Measurements from ENCODE around the gene LRIT2. TPM values are rescaled to one million over a fixed set of nuclear protein-coding genes. Genes with fewer than 3 reads are reported as not detected.
A peak's percentile ranks its signal among the peaks of the same experiment; 100 is the strongest.

The LRIT2 gene
- total RNA-seq, 1 experiment from 2014 or later: not detected

GRCh38 chr10:84269162-84269561 is 43.8 kb upstream of the LRIT2 start:
- Mint-ChIP-seq H3K27me3 (ENCODE audit: low read depth) (peaks cover 10% of the 10 kb centered on the region), H3K4me1 (peaks cover 15% of the 10 kb centered on the region), H3K27ac (no peak overlapping the region), H3K36me3 (no peaks in the 10 kb centered on the region), H3K9me3 (no peaks in the 10 kb centered on the region), H3K4me3 (no peak overlapping the region)
- DNase-seq (ENCODE audit: low spot score) (no peak), ATAC-seq (no peak)
- CTCF ChIA-PET: interaction anchor here (1.2 to 7.0 kb wide), 2 partner anchors 32 to 268 kb away, joined by 3 to 261 read pairs; no protein-coding TSS in a partner anchor
- POLR2A ChIA-PET: no interaction called here
- TF ChIP-seq JAZF1 (CRISPR knock-in tag; IDR thresholded peaks at IDR 0.05) (no peak), NR1H2 (CRISPR knock-in tag; IDR thresholded peaks at IDR 0.05) (no peak), NFE2L1 (CRISPR knock-in tag; IDR thresholded peaks at IDR 0.05) (no peak), ZNF671 (CRISPR knock-in tag; IDR thresholded peaks at IDR 0.05) (no peak), NFATC4 (CRISPR knock-in tag; IDR thresholded peaks at IDR 0.05) (no peak), ZNF396 (CRISPR knock-in tag; IDR thresholded peaks at IDR 0.05; ENCODE audit: borderline replicate concordance) (no peak), CREM (CRISPR knock-in tag; IDR thresholded peaks at IDR 0.05) (no peak), ZNF232 (CRISPR knock-in tag; IDR thresholded peaks at IDR 0.05) (no peak), RELA (CRISPR knock-in tag; IDR thresholded peaks at IDR 0.05; ENCODE audit: borderline replicate concordance) (no peak), NFYB (CRISPR knock-in tag; conservative IDR thresholded peaks at IDR 0.05; ENCODE audit: low read depth) (no peak), KAT7 (CRISPR knock-in tag; IDR thresholded peaks at IDR 0.05; ENCODE audit: borderline replicate concordance) (no peak), SP1 (CRISPR knock-in tag; conservative IDR thresholded peaks at IDR 0.05) (no peak), MAX (CRISPR knock-in tag; IDR thresholded peaks at IDR 0.05) (no peak), ZNF317 (CRISPR knock-in tag; IDR thresholded peaks at IDR 0.05; ENCODE audit: borderline replicate concordance, low read depth) (no peak)

DNA sequence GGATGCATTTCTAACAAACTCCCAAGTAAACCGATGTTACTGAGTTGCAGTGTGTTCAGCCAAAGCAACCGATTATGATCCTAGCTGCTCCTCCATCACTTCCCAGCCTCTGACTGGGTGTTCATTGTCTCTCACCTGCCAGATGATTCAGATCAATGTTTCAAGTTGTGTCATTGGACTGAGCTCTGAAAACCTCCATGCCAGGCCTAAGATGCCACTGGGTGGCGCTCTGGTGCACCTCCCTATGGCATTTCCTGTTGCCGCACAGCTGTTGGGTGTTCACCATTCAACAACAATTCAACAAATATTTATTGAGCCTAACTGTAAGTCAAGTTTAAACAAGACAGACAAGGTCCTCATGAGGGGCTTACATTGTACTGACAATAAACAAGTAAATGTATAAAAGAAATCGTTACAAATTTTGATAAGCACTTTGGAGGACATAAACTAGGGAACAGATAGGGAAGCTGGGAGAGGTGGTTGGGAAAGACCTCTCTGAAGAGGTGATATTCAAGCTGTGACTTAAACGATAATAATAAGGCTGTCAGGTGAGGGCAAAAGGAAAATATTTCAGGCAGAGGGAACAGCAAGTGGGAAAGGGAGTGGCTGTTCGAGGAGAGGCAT is 42.3 kb upstream of the LRIT2 start:
- Mint-ChIP-seq H3K9me3 (no peaks in the 10 kb centered on the region), H3K4me3 (no peak overlapping the region), H3K4me1 (peaks cover 15% of the 10 kb centered on the region), H3K27me3 (ENCODE audit: low read depth) (peaks cover 10% of the 10 kb centered on the region), H3K27ac (no peak overlapping the region), H3K36me3 (no peaks in the 10 kb centered on the region)
- peak; percentile 86 for DNase-seq (ENCODE audit: low spot score)
- ChIA-PET POLR2A (interaction anchor here (0.6 to 1.2 kb wide), 3 partner anchors 61 to 464 kb away, joined by 3 to 4 read pairs (median 4); partner anchors contain the start of gene CCSER2), CTCF (interaction anchor here (0.6 to 7.0 kb wide), 51 partner anchors 9 to 398 kb away, joined by 3 to 261 read pairs (median 5); partner anchors contain the start of gene CCSER2)
- TF ChIP-seq MAX (CRISPR knock-in tag; IDR thresholded peaks at IDR 0.05) (no peak), TEAD1 (CRISPR knock-in tag; IDR thresholded peaks at IDR 0.05) (no peak), ESRRA (CRISPR knock-in tag; IDR thresholded peaks at IDR 0.05; ENCODE audit: borderline replicate concordance) (no peak), FOXP1 (CRISPR knock-in tag; IDR thresholded peaks at IDR 0.05; ENCODE audit: borderline replicate concordance) (no peak), ATF2 (CRISPR knock-in tag; IDR thresholded peaks at IDR 0.05; ENCODE audit: borderline replicate concordance, low read depth) (no peak), OVOL2 (CRISPR knock-in tag; IDR thresholded peaks at IDR 0.05; ENCODE audit: borderline replicate concordance) (no peak), NFATC4 (CRISPR knock-in tag; IDR thresholded peaks at IDR 0.05) (no peak)
- TF ChIP-seq, protein P1, sequence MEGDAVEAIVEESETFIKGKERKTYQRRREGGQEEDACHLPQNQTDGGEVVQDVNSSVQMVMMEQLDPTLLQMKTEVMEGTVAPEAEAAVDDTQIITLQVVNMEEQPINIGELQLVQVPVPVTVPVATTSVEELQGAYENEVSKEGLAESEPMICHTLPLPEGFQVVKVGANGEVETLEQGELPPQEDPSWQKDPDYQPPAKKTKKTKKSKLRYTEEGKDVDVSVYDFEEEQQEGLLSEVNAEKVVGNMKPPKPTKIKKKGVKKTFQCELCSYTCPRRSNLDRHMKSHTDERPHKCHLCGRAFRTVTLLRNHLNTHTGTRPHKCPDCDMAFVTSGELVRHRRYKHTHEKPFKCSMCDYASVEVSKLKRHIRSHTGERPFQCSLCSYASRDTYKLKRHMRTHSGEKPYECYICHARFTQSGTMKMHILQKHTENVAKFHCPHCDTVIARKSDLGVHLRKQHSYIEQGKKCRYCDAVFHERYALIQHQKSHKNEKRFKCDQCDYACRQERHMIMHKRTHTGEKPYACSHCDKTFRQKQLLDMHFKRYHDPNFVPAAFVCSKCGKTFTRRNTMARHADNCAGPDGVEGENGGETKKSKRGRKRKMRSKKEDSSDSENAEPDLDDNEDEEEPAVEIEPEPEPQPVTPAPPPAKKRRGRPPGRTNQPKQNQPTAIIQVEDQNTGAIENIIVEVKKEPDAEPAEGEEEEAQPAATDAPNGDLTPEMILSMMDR (IDR thresholded peaks at IDR 0.05): peak; percentile 41
- TF ChIP-seq, protein P2, sequence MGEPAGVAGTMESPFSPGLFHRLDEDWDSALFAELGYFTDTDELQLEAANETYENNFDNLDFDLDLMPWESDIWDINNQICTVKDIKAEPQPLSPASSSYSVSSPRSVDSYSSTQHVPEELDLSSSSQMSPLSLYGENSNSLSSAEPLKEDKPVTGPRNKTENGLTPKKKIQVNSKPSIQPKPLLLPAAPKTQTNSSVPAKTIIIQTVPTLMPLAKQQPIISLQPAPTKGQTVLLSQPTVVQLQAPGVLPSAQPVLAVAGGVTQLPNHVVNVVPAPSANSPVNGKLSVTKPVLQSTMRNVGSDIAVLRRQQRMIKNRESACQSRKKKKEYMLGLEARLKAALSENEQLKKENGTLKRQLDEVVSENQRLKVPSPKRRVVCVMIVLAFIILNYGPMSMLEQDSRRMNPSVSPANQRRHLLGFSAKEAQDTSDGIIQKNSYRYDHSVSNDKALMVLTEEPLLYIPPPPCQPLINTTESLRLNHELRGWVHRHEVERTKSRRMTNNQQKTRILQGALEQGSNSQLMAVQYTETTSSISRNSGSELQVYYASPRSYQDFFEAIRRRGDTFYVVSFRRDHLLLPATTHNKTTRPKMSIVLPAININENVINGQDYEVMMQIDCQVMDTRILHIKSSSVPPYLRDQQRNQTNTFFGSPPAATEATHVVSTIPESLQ (CRISPR knock-in tag; IDR thresholded peaks at IDR 0.05): no peak
- ATAC-seq: peak; percentile 76
